ENCODE results near the gene PARVB. TPM values are rescaled to one million over a fixed set of nuclear protein-coding genes. Genes with fewer than 3 reads are reported as not detected.
"Not testable (repeated sequence)": the region's sequence is repeated elsewhere in the genome, so short reads cannot be mapped to it uniquely, and the experiment has no call there.

Gene PARVB
- total and polyA plus RNA-seq, 11 donors = 54.9 to 172 (median 95.8) TPM

GRCh38 chr22:44055805-44056204 lies 31.7 kb downstream of the PARVB start:
- Histone ChIP-seq H3K4me1 (peaks cover 7 to 58% (median 20%) of the 10 kb centered on the region in 12 donors), H3K36me3 (peaks cover 0 to 5% (median 0%) of the 10 kb centered on the region in 9 donors), H3K27me3 (no peaks in the 10 kb centered on the region), H3K4me3 (no peak overlapping the region), H3K27ac (peak overlapping the region in 1 of 12 donors; percentile 80), H3K9me3 (peaks cover 0 to 12% (median 2%) of the 10 kb centered on the region in 12 donors)
- DNase-seq (no peak), ATAC-seq (no peak)
- WGBS, 4 donors = 92 to 97% (median 97%) methylated on average over 16 of the region's 16 CpGs
- intact Hi-C loops (cut with DNase I) = no loop called here
- TF ChIP-seq POLR2A (IDR thresholded peaks at IDR 0.05) = no peak
- TF ChIP-seq CTCF (IDR thresholded peaks at IDR 0.05) = no peak

- peak in 1 of 4 donors; percentile 12 for ATAC-seq
- DNase-seq; H3K36me3 ChIP-seq; H3K4me3 ChIP-seq; H3K27me3 ChIP-seq; intact Hi-C loops (cut with DNase I): not testable (repeated sequence)
- peak overlapping the region in 6 of 12 donors; percentile 53 to 82 (median 74) for H3K27ac ChIP-seq
- peaks cover 5 to 50% (median 14%) of the 10 kb centered on the region in 12 donors for H3K4me1 ChIP-seq
- WGBS, 4 donors = 62 to 68% (median 66%) methylated on average over 4 of the region's 4 CpGs
- H3K9me3 ChIP-seq = peaks cover 0 to 13% (median 2%) of the 10 kb centered on the region in 12 donors
Measured at GRCh38 chr22:44056649-44057048, 32.5 kb downstream of the PARVB start.

- H3K36me3 ChIP-seq = no peaks in the 10 kb centered on the region
- intact Hi-C loops (cut with DNase I) = no loop called here
- no peaks in the 10 kb centered on the region for H3K27me3 ChIP-seq
- peak overlapping the region in 11 of 12 donors; percentile 48 to 85 (median 78) for H3K27ac ChIP-seq
- ATAC-seq = peak; percentile 90 to 95 (median 92)
- TF ChIP-seq POLR2A (IDR thresholded peaks at IDR 0.05) (no peak), CTCF (IDR thresholded peaks at IDR 0.05) (no peak)
- H3K4me3 ChIP-seq = peak overlapping the region in 1 of 12 donors; percentile 24
- peak; percentile 68 to 90 (median 72) for DNase-seq
- peaks cover 0 to 45% (median 14%) of the 10 kb centered on the region in 12 donors for H3K4me1 ChIP-seq
- WGBS, 4 donors = 28 to 39% (median 33%) methylated on average over 9 to 11 of the region's 11 CpGs
- H3K9me3 ChIP-seq = peaks cover 0 to 13% (median 2%) of the 10 kb centered on the region in 12 donors
Measured at GRCh38 chr22:44057401-44057987, 33.4 kb downstream of the PARVB start.

- no peak for TF ChIP-seq CTCF (IDR thresholded peaks at IDR 0.05)
- TF ChIP-seq POLR2A (IDR thresholded peaks at IDR 0.05) = no peak
- 85 to 92% (median 88%) methylated on average over 35 of the region's 35 CpGs for WGBS, 4 donors
- peaks cover 0 to 13% (median 2%) of the 10 kb centered on the region in 12 donors for H3K9me3 ChIP-seq
- H3K27ac ChIP-seq = no peak overlapping the region
- no peak overlapping the region for H3K4me3 ChIP-seq
- ATAC-seq (no peak), DNase-seq (no peak)
- intact Hi-C loops (cut with DNase I) = no loop called here
- no peaks in the 10 kb centered on the region for H3K27me3 ChIP-seq
- no peaks in the 10 kb centered on the region for H3K36me3 ChIP-seq
- peaks cover 4 to 42% (median 19%) of the 10 kb centered on the region in 12 donors for H3K4me1 ChIP-seq
Measured at GRCh38 chr22:44063462-44064371, 39.6 kb downstream of the PARVB start.
